Measurements from ENCODE around the gene LPIN1. TPM values are rescaled to one million over a fixed set of nuclear protein-coding genes. Genes with fewer than 3 reads are reported as not detected.

LPIN1 gene
- total and polyA plus RNA-seq, 2 of the 13 experiments (the other 11 are each of a cell fraction or from before 2014, with no cell fraction given): 9.7 to 19.4 TPM

DNA sequence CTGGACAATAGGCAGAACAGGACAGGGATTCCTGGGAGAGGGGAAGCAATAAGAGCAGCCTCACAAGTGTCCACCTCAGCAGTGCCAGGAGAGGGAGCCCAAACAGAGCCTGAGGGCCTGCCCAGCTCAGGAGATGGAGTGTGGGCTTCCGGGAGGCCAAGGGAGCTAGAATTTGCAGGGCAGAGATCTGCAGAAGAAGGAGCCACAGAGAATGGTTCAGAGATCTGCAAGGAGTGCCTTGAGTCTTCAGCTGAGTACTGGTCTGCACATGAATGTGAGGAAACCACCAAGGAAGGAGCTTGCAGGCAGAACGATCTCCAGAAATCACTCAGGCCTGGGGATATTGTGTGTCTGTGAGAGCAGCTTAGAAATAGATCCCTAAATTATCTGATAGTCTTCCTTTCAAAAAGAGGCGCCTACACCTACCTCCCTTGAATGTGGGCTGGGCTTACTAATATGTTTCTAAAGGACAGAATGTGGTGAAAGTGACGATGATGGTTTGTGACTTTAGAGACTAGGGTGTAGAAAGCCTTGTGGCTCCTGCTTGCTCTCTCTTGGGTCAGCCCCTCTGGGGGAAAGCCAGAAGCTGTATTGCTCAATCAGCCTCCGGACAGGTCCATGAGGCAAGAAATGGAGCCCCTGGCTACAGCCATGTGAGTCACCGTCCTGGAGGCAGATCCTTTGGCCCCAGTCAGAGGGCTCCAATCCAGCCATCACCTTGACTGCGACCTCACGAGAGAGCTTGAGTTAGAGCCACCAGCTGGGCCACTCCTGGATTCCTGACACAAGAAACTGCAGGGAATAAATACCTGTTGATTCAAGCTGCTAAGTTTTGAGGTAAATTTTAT lies 7.6 kb upstream of the LPIN1 start (continued):
- TF ChIP-seq, protein P1, sequence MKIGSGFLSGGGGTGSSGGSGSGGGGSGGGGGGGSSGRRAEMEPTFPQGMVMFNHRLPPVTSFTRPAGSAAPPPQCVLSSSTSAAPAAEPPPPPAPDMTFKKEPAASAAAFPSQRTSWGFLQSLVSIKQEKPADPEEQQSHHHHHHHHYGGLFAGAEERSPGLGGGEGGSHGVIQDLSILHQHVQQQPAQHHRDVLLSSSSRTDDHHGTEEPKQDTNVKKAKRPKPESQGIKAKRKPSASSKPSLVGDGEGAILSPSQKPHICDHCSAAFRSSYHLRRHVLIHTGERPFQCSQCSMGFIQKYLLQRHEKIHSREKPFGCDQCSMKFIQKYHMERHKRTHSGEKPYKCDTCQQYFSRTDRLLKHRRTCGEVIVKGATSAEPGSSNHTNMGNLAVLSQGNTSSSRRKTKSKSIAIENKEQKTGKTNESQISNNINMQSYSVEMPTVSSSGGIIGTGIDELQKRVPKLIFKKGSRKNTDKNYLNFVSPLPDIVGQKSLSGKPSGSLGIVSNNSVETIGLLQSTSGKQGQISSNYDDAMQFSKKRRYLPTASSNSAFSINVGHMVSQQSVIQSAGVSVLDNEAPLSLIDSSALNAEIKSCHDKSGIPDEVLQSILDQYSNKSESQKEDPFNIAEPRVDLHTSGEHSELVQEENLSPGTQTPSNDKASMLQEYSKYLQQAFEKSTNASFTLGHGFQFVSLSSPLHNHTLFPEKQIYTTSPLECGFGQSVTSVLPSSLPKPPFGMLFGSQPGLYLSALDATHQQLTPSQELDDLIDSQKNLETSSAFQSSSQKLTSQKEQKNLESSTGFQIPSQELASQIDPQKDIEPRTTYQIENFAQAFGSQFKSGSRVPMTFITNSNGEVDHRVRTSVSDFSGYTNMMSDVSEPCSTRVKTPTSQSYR (CRISPR knock-in tag; IDR thresholded peaks at IDR 0.05; ENCODE audit: borderline replicate concordance): no peak
- TF ChIP-seq RARA (CRISPR knock-in tag; IDR thresholded peaks at IDR 0.05) (no peak), ZNF644 (CRISPR knock-in tag; IDR thresholded peaks at IDR 0.05; ENCODE audit: low read depth) (peak; percentile 81), HNF4A (CRISPR knock-in tag; IDR thresholded peaks at IDR 0.05) (0 out of 2 replicates have a peak, but pooled peaks have one; percentile 2), CEBPB (IDR thresholded peaks at IDR 0.05; ENCODE audit: borderline replicate concordance, low read depth, low read length) (peak; percentile 99), ZNF138 (CRISPR knock-in tag; IDR thresholded peaks at IDR 0.05; ENCODE audit: low read depth) (no peak), CBX1 (IDR thresholded peaks at IDR 0.05; ENCODE audit: low read depth) (no peak), RAD51 (IDR thresholded peaks at IDR 0.05; ENCODE audit: borderline replicate concordance) (no peak), RFX1 (IDR thresholded peaks at IDR 0.05) (no peak), GABPA (IDR thresholded peaks at IDR 0.05; ENCODE audit: low read depth, low read length) (no peak), GABPA (CRISPR knock-in tag; IDR thresholded peaks at IDR 0.05; ENCODE audit: low read depth) (no peak; the same call in 1 of the 2 replicates), SNAI1 (CRISPR knock-in tag; IDR thresholded peaks at IDR 0.05; ENCODE audit: borderline replicate concordance) (0 out of 2 replicates have a peak, but pooled peaks have one; percentile 61)
- TF ChIP-seq, protein P2, sequence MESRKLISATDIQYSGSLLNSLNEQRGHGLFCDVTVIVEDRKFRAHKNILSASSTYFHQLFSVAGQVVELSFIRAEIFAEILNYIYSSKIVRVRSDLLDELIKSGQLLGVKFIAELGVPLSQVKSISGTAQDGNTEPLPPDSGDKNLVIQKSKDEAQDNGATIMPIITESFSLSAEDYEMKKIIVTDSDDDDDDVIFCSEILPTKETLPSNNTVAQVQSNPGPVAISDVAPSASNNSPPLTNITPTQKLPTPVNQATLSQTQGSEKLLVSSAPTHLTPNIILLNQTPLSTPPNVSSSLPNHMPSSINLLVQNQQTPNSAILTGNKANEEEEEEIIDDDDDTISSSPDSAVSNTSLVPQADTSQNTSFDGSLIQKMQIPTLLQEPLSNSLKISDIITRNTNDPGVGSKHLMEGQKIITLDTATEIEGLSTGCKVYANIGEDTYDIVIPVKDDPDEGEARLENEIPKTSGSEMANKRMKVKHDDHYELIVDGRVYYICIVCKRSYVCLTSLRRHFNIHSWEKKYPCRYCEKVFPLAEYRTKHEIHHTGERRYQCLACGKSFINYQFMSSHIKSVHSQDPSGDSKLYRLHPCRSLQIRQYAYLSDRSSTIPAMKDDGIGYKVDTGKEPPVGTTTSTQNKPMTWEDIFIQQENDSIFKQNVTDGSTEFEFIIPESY (CRISPR knock-in tag; IDR thresholded peaks at IDR 0.05): 0 out of 2 replicates have a peak, but pooled peaks have one; percentile 2
- TF ChIP-seq, protein P3, sequence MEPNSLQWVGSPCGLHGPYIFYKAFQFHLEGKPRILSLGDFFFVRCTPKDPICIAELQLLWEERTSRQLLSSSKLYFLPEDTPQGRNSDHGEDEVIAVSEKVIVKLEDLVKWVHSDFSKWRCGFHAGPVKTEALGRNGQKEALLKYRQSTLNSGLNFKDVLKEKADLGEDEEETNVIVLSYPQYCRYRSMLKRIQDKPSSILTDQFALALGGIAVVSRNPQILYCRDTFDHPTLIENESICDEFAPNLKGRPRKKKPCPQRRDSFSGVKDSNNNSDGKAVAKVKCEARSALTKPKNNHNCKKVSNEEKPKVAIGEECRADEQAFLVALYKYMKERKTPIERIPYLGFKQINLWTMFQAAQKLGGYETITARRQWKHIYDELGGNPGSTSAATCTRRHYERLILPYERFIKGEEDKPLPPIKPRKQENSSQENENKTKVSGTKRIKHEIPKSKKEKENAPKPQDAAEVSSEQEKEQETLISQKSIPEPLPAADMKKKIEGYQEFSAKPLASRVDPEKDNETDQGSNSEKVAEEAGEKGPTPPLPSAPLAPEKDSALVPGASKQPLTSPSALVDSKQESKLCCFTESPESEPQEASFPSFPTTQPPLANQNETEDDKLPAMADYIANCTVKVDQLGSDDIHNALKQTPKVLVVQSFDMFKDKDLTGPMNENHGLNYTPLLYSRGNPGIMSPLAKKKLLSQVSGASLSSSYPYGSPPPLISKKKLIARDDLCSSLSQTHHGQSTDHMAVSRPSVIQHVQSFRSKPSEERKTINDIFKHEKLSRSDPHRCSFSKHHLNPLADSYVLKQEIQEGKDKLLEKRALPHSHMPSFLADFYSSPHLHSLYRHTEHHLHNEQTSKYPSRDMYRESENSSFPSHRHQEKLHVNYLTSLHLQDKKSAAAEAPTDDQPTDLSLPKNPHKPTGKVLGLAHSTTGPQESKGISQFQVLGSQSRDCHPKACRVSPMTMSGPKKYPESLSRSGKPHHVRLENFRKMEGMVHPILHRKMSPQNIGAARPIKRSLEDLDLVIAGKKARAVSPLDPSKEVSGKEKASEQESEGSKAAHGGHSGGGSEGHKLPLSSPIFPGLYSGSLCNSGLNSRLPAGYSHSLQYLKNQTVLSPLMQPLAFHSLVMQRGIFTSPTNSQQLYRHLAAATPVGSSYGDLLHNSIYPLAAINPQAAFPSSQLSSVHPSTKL (CRISPR knock-in tag; IDR thresholded peaks at IDR 0.05): peak; percentile 41; the same call in 1 of the 2 replicates
- TF ChIP-seq, protein P4, sequence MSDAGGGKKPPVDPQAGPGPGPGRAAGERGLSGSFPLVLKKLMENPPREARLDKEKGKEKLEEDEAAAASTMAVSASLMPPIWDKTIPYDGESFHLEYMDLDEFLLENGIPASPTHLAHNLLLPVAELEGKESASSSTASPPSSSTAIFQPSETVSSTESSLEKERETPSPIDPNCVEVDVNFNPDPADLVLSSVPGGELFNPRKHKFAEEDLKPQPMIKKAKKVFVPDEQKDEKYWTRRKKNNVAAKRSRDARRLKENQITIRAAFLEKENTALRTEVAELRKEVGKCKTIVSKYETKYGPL (CRISPR knock-in tag; IDR thresholded peaks at IDR 0.05): no peak
- TF ChIP-seq, protein P5, sequence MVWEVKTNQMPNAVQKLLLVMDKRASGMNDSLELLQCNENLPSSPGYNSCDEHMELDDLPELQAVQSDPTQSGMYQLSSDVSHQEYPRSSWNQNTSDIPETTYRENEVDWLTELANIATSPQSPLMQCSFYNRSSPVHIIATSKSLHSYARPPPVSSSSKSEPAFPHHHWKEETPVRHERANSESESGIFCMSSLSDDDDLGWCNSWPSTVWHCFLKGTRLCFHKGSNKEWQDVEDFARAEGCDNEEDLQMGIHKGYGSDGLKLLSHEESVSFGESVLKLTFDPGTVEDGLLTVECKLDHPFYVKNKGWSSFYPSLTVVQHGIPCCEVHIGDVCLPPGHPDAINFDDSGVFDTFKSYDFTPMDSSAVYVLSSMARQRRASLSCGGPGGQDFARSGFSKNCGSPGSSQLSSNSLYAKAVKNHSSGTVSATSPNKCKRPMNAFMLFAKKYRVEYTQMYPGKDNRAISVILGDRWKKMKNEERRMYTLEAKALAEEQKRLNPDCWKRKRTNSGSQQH (CRISPR knock-in tag; IDR thresholded peaks at IDR 0.05; ENCODE audit: low read depth): no peak
- TF ChIP-seq, protein P6, sequence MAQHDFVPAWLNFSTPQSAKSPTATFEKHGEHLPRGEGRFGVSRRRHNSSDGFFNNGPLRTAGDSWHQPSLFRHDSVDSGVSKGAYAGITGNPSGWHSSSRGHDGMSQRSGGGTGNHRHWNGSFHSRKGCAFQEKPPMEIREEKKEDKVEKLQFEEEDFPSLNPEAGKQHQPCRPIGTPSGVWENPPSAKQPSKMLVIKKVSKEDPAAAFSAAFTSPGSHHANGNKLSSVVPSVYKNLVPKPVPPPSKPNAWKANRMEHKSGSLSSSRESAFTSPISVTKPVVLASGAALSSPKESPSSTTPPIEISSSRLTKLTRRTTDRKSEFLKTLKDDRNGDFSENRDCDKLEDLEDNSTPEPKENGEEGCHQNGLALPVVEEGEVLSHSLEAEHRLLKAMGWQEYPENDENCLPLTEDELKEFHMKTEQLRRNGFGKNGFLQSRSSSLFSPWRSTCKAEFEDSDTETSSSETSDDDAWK (CRISPR knock-in tag; IDR thresholded peaks at IDR 0.05): no peak
